Measurements from ENCODE around the gene FRMD4A.

The FRMD4A gene

DNA sequence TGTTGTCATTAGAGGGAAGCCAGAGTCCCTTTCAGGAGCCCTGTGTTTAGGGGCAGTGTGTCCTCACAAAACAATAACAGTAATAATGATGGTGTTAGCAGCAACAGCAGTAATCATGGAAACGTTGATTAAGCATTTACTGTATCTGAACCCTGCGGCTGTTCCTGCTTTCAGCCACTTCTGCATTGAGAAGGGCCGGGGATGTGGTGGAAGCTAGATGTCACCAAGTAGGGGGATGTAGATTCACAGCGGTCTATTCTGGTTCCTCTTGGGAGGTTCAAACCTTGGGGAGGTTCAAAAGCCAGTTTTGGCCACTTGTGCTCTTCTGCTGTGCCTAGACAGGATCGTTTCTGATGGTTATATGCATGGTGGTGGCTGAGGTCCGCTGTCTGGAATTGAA is 699.1 kb downstream of the FRMD4A start:
- no peaks in the 10 kb centered on the region for H3K9me3 ChIP-seq (ENCODE audit: control insufficient read depth, low read length)
- no peak overlapping the region for H3K27ac ChIP-seq (ENCODE audit: insufficient read depth, low read depth, low read length, poor library complexity, severe bottlenecking)
- H3K27me3 ChIP-seq (ENCODE audit: control insufficient read depth, insufficient read depth, low read length, poor library complexity, severe bottlenecking) = no peaks in the 10 kb centered on the region
- H3K4me3 ChIP-seq (ENCODE audit: insufficient read depth, low read depth, low read length) = no peak overlapping the region
- WGBS, 2 experiments = 94% methylated on average over 6 of the region's 6 CpGs
- peaks cover 18% of the 10 kb centered on the region for H3K4me1 ChIP-seq (ENCODE audit: control insufficient read depth, insufficient read depth, low read length)
- H3K36me3 ChIP-seq (ENCODE audit: control insufficient read depth, insufficient read depth, low read length) = no peaks in the 10 kb centered on the region

DNA sequence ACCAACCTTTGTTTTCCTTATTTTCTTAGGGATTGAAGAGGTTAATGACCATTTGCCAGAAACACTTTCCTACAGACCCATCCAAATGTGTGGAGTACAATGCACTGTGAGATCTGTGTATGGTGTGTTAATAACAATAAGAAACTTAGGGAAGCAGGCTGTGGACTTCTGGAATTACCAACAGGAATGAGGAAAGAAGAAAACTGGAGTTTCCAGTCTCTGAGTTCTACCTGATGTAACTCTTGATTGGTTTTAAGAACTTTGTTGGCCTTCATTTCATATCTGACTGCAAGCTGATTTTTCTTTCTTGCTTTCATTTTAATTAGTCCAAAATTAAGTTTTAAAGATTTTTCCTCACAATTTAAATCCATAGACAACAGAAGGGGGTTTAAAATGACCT is 700.5 kb downstream of the FRMD4A start:
- Histone ChIP-seq H3K4me3 (ENCODE audit: insufficient read depth, low read depth, low read length) (no peak overlapping the region), H3K9me3 (ENCODE audit: control insufficient read depth, low read length) (no peaks in the 10 kb centered on the region), H3K36me3 (ENCODE audit: control insufficient read depth, insufficient read depth, low read length) (no peaks in the 10 kb centered on the region), H3K27ac (ENCODE audit: insufficient read depth, low read depth, low read length, poor library complexity, severe bottlenecking) (no peak overlapping the region), H3K4me1 (ENCODE audit: control insufficient read depth, insufficient read depth, low read length) (peaks cover 18% of the 10 kb centered on the region), H3K27me3 (ENCODE audit: control insufficient read depth, insufficient read depth, low read length, poor library complexity, severe bottlenecking) (no peaks in the 10 kb centered on the region)

DNA sequence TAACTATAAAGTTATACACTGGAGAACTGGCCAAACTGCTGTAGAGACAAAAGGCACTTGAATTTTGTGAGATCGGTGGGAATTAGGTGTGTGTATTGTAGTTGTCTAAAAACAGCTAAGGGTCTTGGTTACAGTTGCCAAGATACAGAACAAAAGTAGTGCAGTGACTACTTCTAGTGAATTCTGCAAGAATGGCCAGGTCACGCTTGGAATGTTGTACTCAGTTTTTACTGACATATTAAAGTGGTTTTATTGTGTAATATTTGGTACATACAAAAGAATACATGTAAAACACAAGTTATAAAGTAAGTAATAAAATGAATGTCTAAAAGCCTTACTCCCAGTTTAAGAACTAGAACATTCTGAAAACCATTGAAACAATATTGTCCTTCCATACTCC is 701.6 kb downstream of the FRMD4A start:
- no peaks in the 10 kb centered on the region for H3K27me3 ChIP-seq (ENCODE audit: control insufficient read depth, insufficient read depth, low read length, poor library complexity, severe bottlenecking)
- H3K9me3 ChIP-seq (ENCODE audit: control insufficient read depth, low read length) = no peaks in the 10 kb centered on the region
- peaks cover 18% of the 10 kb centered on the region for H3K4me1 ChIP-seq (ENCODE audit: control insufficient read depth, insufficient read depth, low read length)
- H3K4me3 ChIP-seq (ENCODE audit: insufficient read depth, low read depth, low read length) = no peak overlapping the region
- H3K27ac ChIP-seq (ENCODE audit: insufficient read depth, low read depth, low read length, poor library complexity, severe bottlenecking) = no peak overlapping the region
- WGBS, 2 experiments = 92 to 97% methylated on average over 2 of the region's 2 CpGs
- H3K36me3 ChIP-seq (ENCODE audit: control insufficient read depth, insufficient read depth, low read length) = no peaks in the 10 kb centered on the region

DNA sequence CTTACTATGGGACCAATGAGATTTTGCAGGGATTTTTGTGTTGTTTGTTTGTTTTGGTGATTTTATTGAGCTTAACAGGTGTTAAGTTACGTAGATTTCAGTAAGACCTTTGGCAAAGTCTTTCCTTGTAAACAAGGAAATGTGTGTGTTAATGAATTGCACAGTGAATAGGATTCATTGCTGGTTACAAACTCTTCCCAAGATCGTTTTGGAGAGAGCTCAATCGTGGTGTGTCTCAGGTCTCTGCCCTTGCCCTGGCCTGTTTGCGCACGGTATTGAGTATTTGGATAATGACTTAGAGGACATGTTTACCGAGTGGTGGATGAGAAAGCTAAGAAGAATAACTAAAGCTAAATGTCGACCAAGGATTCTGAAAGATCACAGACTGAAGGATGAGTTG is 702.1 kb downstream of the FRMD4A start:
- Histone ChIP-seq H3K36me3 (ENCODE audit: control insufficient read depth, insufficient read depth, low read length) (no peaks in the 10 kb centered on the region), H3K27ac (ENCODE audit: insufficient read depth, low read depth, low read length, poor library complexity, severe bottlenecking) (peak overlapping the region; percentile 51), H3K4me1 (ENCODE audit: control insufficient read depth, insufficient read depth, low read length) (peaks cover 17% of the 10 kb centered on the region), H3K4me3 (ENCODE audit: insufficient read depth, low read depth, low read length) (no peak overlapping the region), H3K9me3 (ENCODE audit: control insufficient read depth, low read length) (no peaks in the 10 kb centered on the region), H3K27me3 (ENCODE audit: control insufficient read depth, insufficient read depth, low read length, poor library complexity, severe bottlenecking) (no peaks in the 10 kb centered on the region)
- 90 to 92% methylated on average over 6 of the region's 7 CpGs for WGBS, 2 experiments

DNA sequence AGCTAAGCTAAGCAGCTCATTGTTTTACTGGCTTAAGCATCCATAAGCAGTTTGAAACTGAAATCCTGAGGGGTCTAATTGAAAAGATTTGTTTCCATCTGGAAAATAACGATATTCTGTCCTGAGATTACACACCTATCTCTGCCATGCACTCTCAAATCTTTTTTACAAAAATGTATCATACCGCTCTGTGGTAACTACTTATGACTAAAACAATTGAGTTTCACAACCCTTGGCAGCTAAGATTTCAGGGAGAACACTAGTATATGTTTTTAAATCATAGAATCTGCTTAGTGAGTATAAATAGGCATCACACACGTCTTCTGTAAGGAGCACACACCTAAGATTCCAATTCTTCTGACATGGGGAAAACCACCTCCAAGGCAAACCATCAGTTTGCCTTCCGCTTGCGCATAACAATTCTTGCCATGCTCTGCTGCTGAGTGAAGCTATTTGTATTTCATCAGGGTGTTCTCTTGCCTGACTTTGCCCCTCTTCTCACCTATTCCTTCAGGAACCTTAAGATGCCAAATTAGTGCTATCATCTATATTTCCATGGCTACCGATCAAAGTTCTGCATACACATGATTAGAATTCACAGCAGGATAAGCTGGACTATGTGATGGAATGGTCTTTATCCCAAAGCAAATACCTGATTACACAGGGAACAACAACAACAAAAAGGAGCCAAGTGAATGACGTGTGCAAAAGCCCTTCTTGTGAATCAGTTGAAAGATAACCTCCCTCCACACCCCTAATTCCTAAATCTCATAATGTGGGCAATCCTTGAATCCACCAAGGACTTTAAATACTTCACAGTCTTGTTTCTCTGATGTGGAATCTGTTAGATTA is 703.0 kb downstream of the FRMD4A start:
- Histone ChIP-seq H3K27ac (ENCODE audit: insufficient read depth, low read depth, low read length, poor library complexity, severe bottlenecking) (no peak overlapping the region), H3K27me3 (ENCODE audit: control insufficient read depth, insufficient read depth, low read length, poor library complexity, severe bottlenecking) (no peaks in the 10 kb centered on the region), H3K4me3 (ENCODE audit: insufficient read depth, low read depth, low read length) (no peak overlapping the region), H3K9me3 (ENCODE audit: control insufficient read depth, low read length) (no peaks in the 10 kb centered on the region), H3K36me3 (ENCODE audit: control insufficient read depth, insufficient read depth, low read length) (no peaks in the 10 kb centered on the region), H3K4me1 (ENCODE audit: control insufficient read depth, insufficient read depth, low read length) (peaks cover 11% of the 10 kb centered on the region)
- 84 to 85% methylated on average over 7 of the region's 7 CpGs for WGBS, 2 experiments

DNA sequence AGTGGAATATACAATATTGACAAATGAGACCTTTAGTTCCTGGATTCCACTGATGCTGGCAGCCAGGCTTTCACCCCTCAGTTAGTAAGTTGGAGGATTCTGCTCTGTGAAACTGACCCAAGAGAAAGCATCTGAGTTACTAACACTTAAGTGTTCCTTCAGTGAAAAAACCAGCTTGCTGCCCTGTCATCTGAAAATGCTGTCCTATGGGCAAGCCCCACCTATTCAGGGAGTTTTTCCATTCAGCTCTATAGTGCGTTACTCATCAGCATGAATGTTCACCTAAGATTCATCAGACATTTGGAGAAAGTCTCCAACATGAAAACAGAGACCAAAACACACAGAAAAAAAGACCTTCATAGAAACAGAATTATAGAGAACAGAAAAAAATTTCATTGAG is 706.1 kb downstream of the FRMD4A start:
- Histone ChIP-seq H3K27ac (ENCODE audit: insufficient read depth, low read depth, low read length, poor library complexity, severe bottlenecking) (no peak overlapping the region), H3K9me3 (ENCODE audit: control insufficient read depth, low read length) (no peaks in the 10 kb centered on the region), H3K4me1 (ENCODE audit: control insufficient read depth, insufficient read depth, low read length) (peaks cover 11% of the 10 kb centered on the region), H3K27me3 (ENCODE audit: control insufficient read depth, insufficient read depth, low read length, poor library complexity, severe bottlenecking) (no peaks in the 10 kb centered on the region), H3K4me3 (ENCODE audit: insufficient read depth, low read depth, low read length) (no peak overlapping the region), H3K36me3 (ENCODE audit: control insufficient read depth, insufficient read depth, low read length) (no peaks in the 10 kb centered on the region)
- 100% methylated on average over 1 of the region's 1 CpG for WGBS, 2 experiments

DNA sequence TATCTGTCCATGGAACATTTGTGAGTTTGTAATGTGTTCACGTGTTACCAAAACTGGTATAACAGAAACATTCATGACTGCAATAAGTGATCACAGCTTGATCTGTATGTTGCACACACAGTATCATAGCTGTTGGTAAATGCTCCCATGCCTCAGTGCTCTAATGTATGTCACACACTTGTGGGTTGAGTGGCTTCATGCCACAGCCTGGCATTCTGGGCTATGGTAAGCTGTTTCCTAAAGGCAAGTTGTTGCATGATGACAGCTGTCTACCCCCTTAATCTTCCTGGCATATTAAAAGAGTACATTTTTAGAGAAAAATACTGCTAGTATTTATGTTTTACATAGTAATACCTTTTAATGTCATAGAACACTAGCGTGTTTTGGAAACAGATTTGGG is 708.8 kb downstream of the FRMD4A start:
- Histone ChIP-seq H3K9me3 (ENCODE audit: control insufficient read depth, low read length) (no peaks in the 10 kb centered on the region), H3K4me3 (ENCODE audit: insufficient read depth, low read depth, low read length) (no peak overlapping the region), H3K4me1 (ENCODE audit: control insufficient read depth, insufficient read depth, low read length) (no peaks in the 10 kb centered on the region), H3K36me3 (ENCODE audit: control insufficient read depth, insufficient read depth, low read length) (no peaks in the 10 kb centered on the region), H3K27ac (ENCODE audit: insufficient read depth, low read depth, low read length, poor library complexity, severe bottlenecking) (no peak overlapping the region), H3K27me3 (ENCODE audit: control insufficient read depth, insufficient read depth, low read length, poor library complexity, severe bottlenecking) (no peaks in the 10 kb centered on the region)
- 100% methylated on average over 1 to 2 of the region's 2 CpGs for WGBS, 2 experiments

DNA sequence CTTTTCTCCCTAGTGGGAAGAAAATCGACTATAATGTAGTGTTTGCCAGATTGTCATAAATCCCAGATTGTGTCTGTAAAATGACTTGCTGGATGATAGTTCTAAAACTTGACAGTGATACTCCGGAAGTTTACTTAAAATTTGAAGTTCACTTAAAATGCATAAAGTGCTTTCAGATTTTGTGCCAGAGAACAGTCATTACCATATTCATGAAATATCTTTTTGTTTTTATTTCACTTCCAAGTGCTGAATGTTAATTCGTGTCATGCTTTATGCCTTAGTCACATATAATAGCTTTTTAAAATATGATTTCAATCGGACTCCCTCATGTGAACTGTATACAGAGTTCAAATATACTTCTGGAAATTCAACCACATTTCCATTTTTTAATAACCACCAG is 713.6 kb downstream of the FRMD4A start:
- no peak overlapping the region for H3K27ac ChIP-seq (ENCODE audit: insufficient read depth, low read depth, low read length, poor library complexity, severe bottlenecking)
- H3K9me3 ChIP-seq (ENCODE audit: control insufficient read depth, low read length) = no peaks in the 10 kb centered on the region
- 96 to 100% methylated on average over 4 of the region's 4 CpGs for WGBS, 2 experiments
- peaks cover 21% of the 10 kb centered on the region for H3K4me1 ChIP-seq (ENCODE audit: control insufficient read depth, insufficient read depth, low read length)
- no peaks in the 10 kb centered on the region for H3K36me3 ChIP-seq (ENCODE audit: control insufficient read depth, insufficient read depth, low read length)
- no peak overlapping the region for H3K4me3 ChIP-seq (ENCODE audit: insufficient read depth, low read depth, low read length)
- no peaks in the 10 kb centered on the region for H3K27me3 ChIP-seq (ENCODE audit: control insufficient read depth, insufficient read depth, low read length, poor library complexity, severe bottlenecking)

DNA sequence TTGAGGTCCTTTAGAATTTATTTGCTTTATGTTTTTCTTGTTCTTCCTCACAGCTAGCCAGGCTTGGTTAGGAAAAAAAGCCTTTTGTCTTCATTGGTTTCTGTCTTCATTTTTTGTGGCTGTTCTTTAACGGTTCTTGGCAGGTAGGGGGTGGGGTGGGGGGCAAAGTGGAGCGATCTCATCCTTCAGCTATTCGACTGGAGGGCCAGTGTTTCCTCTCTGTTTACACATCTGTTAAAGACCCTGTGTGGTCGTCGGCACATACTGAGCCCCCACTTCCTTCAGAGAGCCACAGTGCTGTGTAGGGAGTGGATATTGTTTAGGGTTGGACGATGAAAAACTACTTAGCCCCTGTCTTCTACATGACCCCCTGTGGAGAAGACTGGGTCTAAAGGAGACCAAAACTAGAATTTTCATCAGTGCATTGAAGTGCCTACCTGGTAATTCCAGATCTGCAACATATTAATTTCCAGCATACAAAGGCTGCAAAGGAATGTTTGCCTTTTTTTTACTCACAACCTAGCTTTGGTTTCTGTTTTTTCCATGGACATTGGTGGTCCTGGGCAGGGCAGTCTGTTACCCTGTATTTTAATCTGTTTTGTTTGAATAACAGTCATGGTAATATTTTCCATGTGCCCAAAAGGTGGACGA is 714.9 kb downstream of the FRMD4A start:
- 31 to 35% methylated on average over 7 of the region's 7 CpGs for WGBS, 2 experiments
- Histone ChIP-seq H3K4me3 (ENCODE audit: insufficient read depth, low read depth, low read length) (no peak overlapping the region), H3K27ac (ENCODE audit: insufficient read depth, low read depth, low read length, poor library complexity, severe bottlenecking) (no peak overlapping the region), H3K36me3 (ENCODE audit: control insufficient read depth, insufficient read depth, low read length) (no peaks in the 10 kb centered on the region), H3K9me3 (ENCODE audit: control insufficient read depth, low read length) (no peaks in the 10 kb centered on the region), H3K27me3 (ENCODE audit: control insufficient read depth, insufficient read depth, low read length, poor library complexity, severe bottlenecking) (no peaks in the 10 kb centered on the region), H3K4me1 (ENCODE audit: control insufficient read depth, insufficient read depth, low read length) (peaks cover 21% of the 10 kb centered on the region)

DNA sequence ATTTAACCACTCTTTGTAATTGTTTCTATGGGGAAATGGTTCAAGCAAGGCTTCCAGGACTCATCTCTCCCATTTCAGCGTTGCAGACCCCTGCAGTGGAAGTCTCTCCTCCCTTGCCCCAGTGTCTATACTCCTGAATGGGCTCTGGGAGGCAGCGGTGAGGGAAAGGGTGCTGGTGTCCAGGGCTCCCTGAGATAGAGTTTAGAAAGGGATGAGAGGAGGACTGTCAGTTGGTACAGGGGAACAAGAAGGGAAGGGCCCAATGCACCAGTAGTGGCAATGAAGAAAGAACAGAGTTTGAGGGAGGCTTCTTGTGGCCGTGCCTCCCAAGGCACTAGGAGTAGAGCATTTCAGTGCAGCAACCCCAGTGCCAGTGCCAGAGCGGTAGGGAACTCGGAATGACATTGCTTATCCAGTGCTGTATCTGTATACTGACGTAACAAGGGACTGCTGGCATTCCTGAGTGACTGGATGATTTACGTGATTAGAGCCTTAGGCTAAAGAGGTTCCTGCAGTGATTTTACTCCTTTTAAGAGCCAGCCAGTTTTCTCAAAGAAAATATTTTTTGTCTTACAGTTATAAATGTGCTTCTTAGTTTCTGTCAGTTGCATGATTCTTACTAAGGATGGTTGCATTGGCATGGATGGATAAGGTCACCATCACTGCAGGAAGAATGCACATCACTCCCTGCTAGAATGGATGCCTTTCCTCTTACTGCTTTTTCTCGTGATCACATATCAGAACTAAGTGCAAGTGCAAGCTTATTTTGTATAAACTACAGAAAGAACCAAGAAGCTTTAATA is 716.0 kb downstream of the FRMD4A start:
- no peaks in the 10 kb centered on the region for H3K9me3 ChIP-seq (ENCODE audit: control insufficient read depth, low read length)
- peak overlapping the region; percentile 44 for H3K27ac ChIP-seq (ENCODE audit: insufficient read depth, low read depth, low read length, poor library complexity, severe bottlenecking)
- H3K27me3 ChIP-seq (ENCODE audit: control insufficient read depth, insufficient read depth, low read length, poor library complexity, severe bottlenecking) = no peaks in the 10 kb centered on the region
- peaks cover 3% of the 10 kb centered on the region for H3K36me3 ChIP-seq (ENCODE audit: control insufficient read depth, insufficient read depth, low read length)
- 69 to 82% methylated on average over 8 of the region's 8 CpGs for WGBS, 2 experiments
- no peak overlapping the region for H3K4me3 ChIP-seq (ENCODE audit: insufficient read depth, low read depth, low read length)
- H3K4me1 ChIP-seq (ENCODE audit: control insufficient read depth, insufficient read depth, low read length) = peaks cover 21% of the 10 kb centered on the region
